HepG2 (cell line): ENCODE measurements around the gene LYPD3. TPM values are rescaled to one million over a fixed set of nuclear protein-coding genes. Genes with fewer than 3 reads are reported as not detected.
A peak's percentile ranks its signal among the peaks of the same experiment; 100 is the strongest.

ENCODE experiments used
- ATAC-seq: fragments of 200-7000 bp; cut with Tn5 transposase; 3 replicates; pipeline ENCODE4 v1.9.1; 2020; ENCODE audit warnings: mild to moderate bottlenecking, moderate library complexity
- BruUV-seq: library from RNA; stranded (reverse); fragments of 400-500 nt; replicated peaks from 2 replicates; lab custom pipeline; 2021; lab: Mats Ljungman, UMichigan
- CTCF ChIA-PET: fragments of 300-600 bp; formaldehyde crosslinking; extraction: SDS; loops from one replicate; lab custom pipeline; 2021; ENCODE audit warnings: low total read pairs, inconsistent platforms, low intra/inter-chr PET ratio; lab: Yijun Ruan, JAX
- POLR2A ChIA-PET: fragments of 350-600 bp; sonication (Branson Sonifier 250); formaldehyde crosslinking; loops from one replicate; lab custom pipeline; 2020; ENCODE audit warnings: antibody characterized with exemption, inconsistent platforms; lab: Yijun Ruan, JAX
- DNase-seq: peaks from one replicate; pipeline ENCODE4 v3.0.0-alpha.2; 2015; ENCODE audit warnings: low spot score
- FAIRE-seq: peaks from 3 replicates; lab custom pipeline; 2011; peaks lifted over from hg19 to GRCh38; lab: Jason Lieb, UNC
- H2AFZ ChIP-seq: one replicate; pipeline ENCODE4 v1.6.1; 2011; ENCODE audit warnings: low read length, inconsistent platforms
- H3K27ac ChIP-seq: fragments of 300-600 bp; 3 replicates; pipeline ENCODE4 v1.8.0; 2011; ENCODE audit warnings: mixed run types, mild to moderate bottlenecking, mixed read lengths, low read length, inconsistent platforms; ENCODE audit not compliant: insufficient read depth; ENCODE audit errors: extremely low read length
- H3K27me3 ChIP-seq, 2 experiments: fragments of 200-600 bp in 1 of 2; 2 replicates in 1 of 2; 3 replicates in 1 of 2; pipeline versions ENCODE4 v1.6.0 to v1.8.0; 2011; ENCODE audit warnings: low read length in 2 of 2, mild to moderate bottlenecking in 2 of 2, moderate library complexity in 2 of 2, inconsistent platforms in 1 of 2; ENCODE audit not compliant: insufficient read depth in 2 of 2, control insufficient read depth in 1 of 2
- H3K36me3 ChIP-seq, 2 experiments: fragments of 200-600 bp in 1 of 2; replicated peaks in 1 of 2; 2 replicates in 1 of 2; 3 replicates in 1 of 2; pipeline versions ENCODE4 v1.5.1 to v1.8.0; 2011; ENCODE audit warnings: low read length in 2 of 2, inconsistent platforms in 1 of 2; ENCODE audit not compliant: insufficient read depth in 2 of 2, control insufficient read depth in 1 of 2
- H3K4me1 ChIP-seq: 2 replicates; pipeline ENCODE4 v1.5.1; 2012; ENCODE audit warnings: low read length, inconsistent platforms; ENCODE audit not compliant: insufficient read depth
- H3K4me2 ChIP-seq: 2 replicates; pipeline ENCODE4 v1.6.0; 2011; ENCODE audit warnings: low read depth, low read length, inconsistent platforms
- H3K4me3 ChIP-seq, 3 experiments: fragments of 200-600 bp in 1 of 3; sonication (generic), shearing (Covaris generic) in 1 of 3; replicated peaks in 1 of 3; 2 replicates each; pipeline ENCODE4 v1.5.1; 2011 to 2016; ENCODE audit warnings: low read length in 3 of 3, inconsistent platforms in 2 of 3, low read depth in 2 of 3, mild to moderate bottlenecking in 2 of 3, control low read depth in 1 of 3, mixed read lengths in 1 of 3; ENCODE audit not compliant: insufficient read depth in 1 of 3
- H3K79me2 ChIP-seq: one replicate; pipeline ENCODE4 v1.6.1; 2011; ENCODE audit warnings: low read length, inconsistent platforms; ENCODE audit not compliant: insufficient read depth
- H3K9ac ChIP-seq: 2 replicates; pipeline ENCODE4 v1.6.0; 2011; ENCODE audit warnings: mild to moderate bottlenecking, low read depth, low read length, inconsistent platforms; ENCODE audit not compliant: insufficient read depth
- H3K9me3 ChIP-seq: 2 replicates; pipeline ENCODE4 v1.5.1; 2012; ENCODE audit warnings: mild to moderate bottlenecking, low read length
- H4K20me1 ChIP-seq: 2 replicates; pipeline ENCODE4 v1.6.0; 2011; ENCODE audit warnings: inconsistent platforms, mild to moderate bottlenecking, low read length, moderate library complexity; ENCODE audit not compliant: insufficient read depth
- MAFF ChIP-seq: IDR thresholded peaks from 2 replicates; pipeline ENCODE4 v1.6.1; 2011; ENCODE audit warnings: low read depth, low read length, improper control_type of control experiment
- MIXL1 ChIP-seq: IDR thresholded peaks from 2 replicates; pipeline ENCODE4 v1.6.1; 2016
- SNAI1 ChIP-seq: sonication (generic); formaldehyde crosslinking; IDR thresholded peaks from 2 replicates; pipeline ENCODE4 v1.5.0; 2020; ENCODE audit warnings: mild to moderate bottlenecking, missing genetic modification reagents, borderline replicate concordance
- SRSF1 ChIP-seq: fragments of 200-400 bp; formaldehyde crosslinking; optimal IDR thresholded peaks from 2 replicates; pipeline ENCODE3; 2017; ENCODE audit warnings: mild to moderate bottlenecking, low read depth, low read length, moderate library complexity
- TOPORS ChIP-seq: sonication (generic); formaldehyde crosslinking; IDR thresholded peaks from 2 replicates; pipeline ENCODE4 v1.8.0; 2023; ENCODE audit warnings: mild to moderate bottlenecking, missing genetic modification reagents
- ZFP36L1 ChIP-seq: sonication (generic); formaldehyde crosslinking; IDR thresholded peaks from 2 replicates; pipeline ENCODE4 v1.8.0; 2022; ENCODE audit warnings: mild to moderate bottlenecking, missing genetic modification reagents, moderate library complexity
- ZNF670 ChIP-seq: sonication (generic); formaldehyde crosslinking; IDR thresholded peaks from 2 replicates; pipeline ENCODE4 v1.8.0; 2022; ENCODE audit warnings: mild to moderate bottlenecking, missing genetic modification reagents, borderline replicate concordance
- ZNF674 ChIP-seq: sonication (generic); formaldehyde crosslinking; IDR thresholded peaks from 2 replicates; pipeline ENCODE4 v1.5.0; 2020; ENCODE audit warnings: low read depth, mild to moderate bottlenecking, missing genetic modification reagents
- ZNF768 ChIP-seq: sonication (generic); formaldehyde crosslinking; IDR thresholded peaks from 2 replicates; pipeline ENCODE4 v1.4.0; 2020; ENCODE audit warnings: missing genetic modification reagents
- WGBS: methylation state at CpG from one replicate; pipeline ENCODE4 v1.1.6; 2017; ENCODE audit warnings: low lambda C conversion rate; 5-methylcytosine and 5-hydroxymethylcytosine counted together
- in situ Hi-C: cut with HindIII; loops from 2 replicates; pipeline ENCODE4 v1.10.0; 2017; ENCODE audit warnings: low pct_unique_long_range_greater_than_20kb; ENCODE audit not compliant: extremely low pct_ligation_motif_present
- intact Hi-C: fragments of 100-400 bp; cut with micrococcal nuclease; formaldehyde crosslinking; loops from one replicate; pipeline ENCODE4 v1.10.0; 2022; ENCODE audit not compliant: unreplicated experiment
- polyA plus RNA-seq, 8 experiments: library from polyadenylated mRNA; depleted of rRNA in 3 of 8; stranded (reverse) in 7 of 8; unstranded in 1 of 8; fragments of >200 nt; fragmentation: Illumina TruSeq in 4 of 8; extraction: Trizol in 4 of 8; gene quantifications; 2 replicates each; pipeline versions ENCODE4 v1.2.1 to v1.2.3, GENCODE V29; 2011 to 2016; ENCODE audit warnings: low read depth in 4 of 8, missing spikeins in 1 of 8, mixed read lengths in 1 of 8; ENCODE audit not compliant: insufficient read depth in 1 of 8
- total RNA-seq, 5 experiments: library from RNA; depleted of rRNA; stranded (reverse); fragments of >200 nt; fragmentation: Illumina TruSeq; extraction: Trizol; gene quantifications; 2 replicates each; pipeline ENCODE4 v1.2.3, GENCODE V29; 2016; ENCODE audit warnings: low read depth in 1 of 5
- TF ChIP-seq, protein P1 (sequence below): sonication (generic); formaldehyde crosslinking; IDR thresholded peaks from 2 replicates; pipeline ENCODE4 v1.8.1; 2023; ENCODE audit warnings: missing genetic modification reagents, mild to moderate bottlenecking, borderline replicate concordance
- TF ChIP-seq, protein P2 (sequence below): sonication (generic); formaldehyde crosslinking; IDR thresholded peaks from 2 replicates; pipeline ENCODE4 v1.4.0; 2020; ENCODE audit warnings: missing genetic modification reagents
- TF ChIP-seq, protein P3 (sequence below): sonication (generic); formaldehyde crosslinking; IDR thresholded peaks from 2 replicates; pipeline ENCODE4 v1.4.0; 2020; ENCODE audit warnings: mild to moderate bottlenecking, missing genetic modification reagents
- TF ChIP-seq, protein P4 (sequence below), 2 experiments: sonication (generic) in 1 of 2; formaldehyde crosslinking in 1 of 2; IDR thresholded peaks; 2 replicates each; pipeline versions ENCODE4 v1.4.0 to v1.6.1; 2018 to 2020; ENCODE audit warnings: missing genetic modification reagents in 2 of 2, borderline replicate concordance in 1 of 2, low read depth in 1 of 2, mild to moderate bottlenecking in 1 of 2, missing biosample characterization in 1 of 2

LYPD3 gene
- total and polyA plus RNA-seq, 2 of the 13 experiments (the other 11 are each of a cell fraction or from before 2014, with no cell fraction given) = 0.51 to 1.5 TPM

DNA sequence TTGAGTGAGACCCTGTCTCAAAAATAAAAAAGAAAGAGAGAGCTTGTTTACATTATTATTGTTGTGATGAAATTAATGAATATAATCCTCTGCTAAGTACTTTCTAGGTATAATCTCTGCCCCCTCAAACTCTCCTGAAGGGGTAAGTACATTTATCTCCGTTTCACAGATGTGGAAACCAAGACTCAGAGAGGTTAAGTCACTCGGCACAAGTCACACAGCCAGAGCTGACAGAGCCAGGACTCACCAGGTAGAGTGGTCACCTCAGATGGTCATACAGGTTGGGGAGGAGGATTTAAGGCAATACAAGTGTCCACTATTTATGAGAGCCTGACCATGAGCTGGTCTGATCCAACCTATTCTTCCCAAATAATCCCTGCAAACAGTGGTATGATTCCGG lies 15.2 kb upstream of the LYPD3 start:
- Histone ChIP-seq H3K9ac (no peak overlapping the region), H4K20me1 (no peaks in the 10 kb centered on the region), H3K4me3 (no peak overlapping the region), H3K9me3 (no peaks in the 10 kb centered on the region), H3K4me2 (no peak overlapping the region), H3K27me3 (no peaks in the 10 kb centered on the region), H3K27ac (no peak overlapping the region), H3K4me1 (no peaks in the 10 kb centered on the region), H3K36me3 (peaks cover 3 to 5% of the 10 kb centered on the region in 2 experiments; a peak in 2 of 5 replicates), H3K79me2 (no peaks in the 10 kb centered on the region), H2AFZ (no peak overlapping the region)
- ATAC-seq (no peak), FAIRE-seq (no peak), DNase-seq (no peak)
- CTCF ChIA-PET = no interaction called here
- no TSS peak for BruUV-seq
- POLR2A ChIA-PET = interaction anchor here (0.6 to 5.5 kb wide), 6 partner anchors 10 to 185 kb away, joined by 3 to 17 read pairs (median 4); partner anchors contain the start of gene PHLDB3
- intact Hi-C loops (no loop called here), in situ Hi-C loops (no loop called here)
- TF ChIP-seq, protein P1, sequence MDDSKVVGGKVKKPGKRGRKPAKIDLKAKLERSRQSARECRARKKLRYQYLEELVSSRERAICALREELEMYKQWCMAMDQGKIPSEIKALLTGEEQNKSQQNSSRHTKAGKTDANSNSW (CRISPR knock-in tag) = no peak
- peak; percentile 75; the same call in 1 of the 2 replicates for TF ChIP-seq ZNF768 (CRISPR knock-in tag)
- TF ChIP-seq ZFP36L1 = no peak
- TF ChIP-seq MIXL1 (CRISPR knock-in tag) = no peak
- 98% methylated on average over 3 of the region's 3 CpGs for WGBS

DNA sequence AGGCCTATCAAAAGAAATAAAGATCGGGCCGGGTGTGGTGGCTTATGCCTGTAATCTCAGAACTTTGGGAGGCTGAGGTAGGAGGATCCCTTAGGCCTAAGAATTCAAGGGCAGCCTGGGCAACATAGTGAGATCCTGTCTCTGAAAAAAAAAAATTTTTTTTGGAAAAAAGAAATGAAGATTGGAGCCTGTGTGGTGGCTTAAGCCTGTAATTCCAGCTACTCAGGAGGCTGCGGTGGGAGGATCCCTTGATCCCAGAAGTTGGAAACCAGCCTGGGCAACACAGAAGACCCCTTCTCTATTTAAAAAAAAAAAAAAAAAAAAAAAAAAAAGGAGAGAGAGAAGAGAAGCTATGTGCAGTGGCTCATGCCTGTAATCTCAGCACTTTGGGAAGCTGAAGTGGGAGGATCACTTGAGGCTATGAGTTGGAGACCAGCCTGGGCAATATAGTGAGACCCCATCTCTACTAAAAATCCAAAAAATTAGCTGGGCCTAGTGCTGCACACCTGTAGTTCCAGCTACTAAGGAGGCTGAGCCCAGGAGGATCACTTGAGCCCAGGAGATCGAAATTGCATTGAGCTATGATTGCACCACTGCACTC lies 14.7 kb upstream of the LYPD3 start:
- POLR2A ChIA-PET = interaction anchor here (0.6 to 5.5 kb wide), 6 partner anchors 10 to 186 kb away, joined by 3 to 17 read pairs (median 4); partner anchors contain the start of gene PHLDB3
- in situ Hi-C loops = no loop called here
- TF ChIP-seq, protein P2, sequence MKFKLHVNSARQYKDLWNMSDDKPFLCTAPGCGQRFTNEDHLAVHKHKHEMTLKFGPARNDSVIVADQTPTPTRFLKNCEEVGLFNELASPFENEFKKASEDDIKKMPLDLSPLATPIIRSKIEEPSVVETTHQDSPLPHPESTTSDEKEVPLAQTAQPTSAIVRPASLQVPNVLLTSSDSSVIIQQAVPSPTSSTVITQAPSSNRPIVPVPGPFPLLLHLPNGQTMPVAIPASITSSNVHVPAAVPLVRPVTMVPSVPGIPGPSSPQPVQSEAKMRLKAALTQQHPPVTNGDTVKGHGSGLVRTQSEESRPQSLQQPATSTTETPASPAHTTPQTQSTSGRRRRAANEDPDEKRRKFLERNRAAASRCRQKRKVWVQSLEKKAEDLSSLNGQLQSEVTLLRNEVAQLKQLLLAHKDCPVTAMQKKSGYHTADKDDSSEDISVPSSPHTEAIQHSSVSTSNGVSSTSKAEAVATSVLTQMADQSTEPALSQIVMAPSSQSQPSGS = no peak
- TF ChIP-seq, protein P3, sequence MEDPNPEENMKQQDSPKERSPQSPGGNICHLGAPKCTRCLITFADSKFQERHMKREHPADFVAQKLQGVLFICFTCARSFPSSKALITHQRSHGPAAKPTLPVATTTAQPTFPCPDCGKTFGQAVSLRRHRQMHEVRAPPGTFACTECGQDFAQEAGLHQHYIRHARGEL (CRISPR knock-in tag) = no peak
- no peak for TF ChIP-seq ZNF670 (CRISPR knock-in tag)
- TF ChIP-seq MAFF = no peak
- TF ChIP-seq ZNF674 (CRISPR knock-in tag) = no peak
- TF ChIP-seq SNAI1 = no peak
- TF ChIP-seq, protein P4, sequence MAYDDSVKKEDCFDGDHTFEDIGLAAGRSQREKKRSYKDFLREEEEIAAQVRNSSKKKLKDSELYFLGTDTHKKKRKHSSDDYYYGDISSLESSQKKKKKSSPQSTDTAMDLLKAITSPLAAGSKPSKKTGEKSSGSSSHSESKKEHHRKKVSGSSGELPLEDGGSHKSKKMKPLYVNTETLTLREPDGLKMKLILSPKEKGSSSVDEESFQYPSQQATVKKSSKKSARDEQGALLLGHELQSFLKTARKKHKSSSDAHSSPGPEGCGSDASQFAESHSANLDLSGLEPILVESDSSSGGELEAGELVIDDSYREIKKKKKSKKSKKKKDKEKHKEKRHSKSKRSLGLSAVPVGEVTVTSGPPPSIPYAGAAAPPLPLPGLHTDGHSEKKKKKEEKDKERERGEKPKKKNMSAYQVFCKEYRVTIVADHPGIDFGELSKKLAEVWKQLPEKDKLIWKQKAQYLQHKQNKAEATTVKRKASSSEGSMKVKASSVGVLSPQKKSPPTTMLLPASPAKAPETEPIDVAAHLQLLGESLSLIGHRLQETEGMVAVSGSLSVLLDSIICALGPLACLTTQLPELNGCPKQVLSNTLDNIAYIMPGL (CRISPR knock-in tag; IDR thresholded peaks at IDR 0.05; ENCODE audit: borderline replicate concordance in 1 of 2, low read depth in 1 of 2) = no peak
- TF ChIP-seq SRSF1 = no peak
- TF ChIP-seq TOPORS (CRISPR knock-in tag) = no peak

More for the DNA sequence above, 14.7 kb upstream of the LYPD3 start:
- CTCF ChIA-PET = no interaction called here
- no peak for ATAC-seq
- no peaks in the 10 kb centered on the region for H4K20me1 ChIP-seq
- no peak overlapping the region for H3K9ac ChIP-seq
- H3K36me3 ChIP-seq = peaks cover 3 to 5% of the 10 kb centered on the region in 2 experiments; a peak in 2 of 5 replicates
- H3K4me1 ChIP-seq = no peaks in the 10 kb centered on the region
- H3K4me3 ChIP-seq = no peak overlapping the region
- no peak overlapping the region for H3K4me2 ChIP-seq
- 88% methylated on average over 4 of the region's 4 CpGs for WGBS
- no peak for FAIRE-seq
- H2AFZ ChIP-seq = no peak overlapping the region
- no peak for DNase-seq
- no peaks in the 10 kb centered on the region for H3K9me3 ChIP-seq
- intact Hi-C loops = no loop called here
- H3K79me2 ChIP-seq = no peaks in the 10 kb centered on the region
- H3K27ac ChIP-seq = no peak overlapping the region
- H3K27me3 ChIP-seq = no peaks in the 10 kb centered on the region
- no TSS peak for BruUV-seq
